ENCODE data around the gene SFT2D1.

Gene SFT2D1

GRCh38 chr6:166317261-166318212, 24.8 kb downstream of the SFT2D1 start:
- TF ChIP-seq EZH2 (IDR thresholded peaks at IDR 0.05): no peak
- no peak for TF ChIP-seq POLR2AphosphoS5 (IDR thresholded peaks at IDR 0.05; ENCODE audit: borderline replicate concordance, low read depth, low read length)
- TF ChIP-seq FOXP2 (optimal IDR thresholded peaks at IDR 0.05; ENCODE audit: control extremely low read depth, extremely low read length, insufficient read depth): no peak

GRCh38 chr6:166315436-166315835, 26.9 kb downstream of the SFT2D1 start:
- Histone ChIP-seq H3K9me3 (ENCODE audit: low read depth, low read length) (no peaks in the 10 kb centered on the region), H3K9ac (ENCODE audit: insufficient read length) (no peak overlapping the region), H3K4me3 (no peak overlapping the region), H3K27ac (no peak overlapping the region), H3K36me3 (ENCODE audit: insufficient read depth, low read length) (peaks cover 5% of the 10 kb centered on the region; the same call in 1 of the 2 replicates)
- no peak for DNase-seq (ENCODE audit: low read depth, low spot score)
- no peak for TF ChIP-seq FOXP2 (optimal IDR thresholded peaks at IDR 0.05; ENCODE audit: control extremely low read depth, extremely low read length, insufficient read depth)
- no peak for TF ChIP-seq EZH2 (IDR thresholded peaks at IDR 0.05)
- TF ChIP-seq POLR2AphosphoS5 (IDR thresholded peaks at IDR 0.05; ENCODE audit: borderline replicate concordance, low read depth, low read length): no peak

More at GRCh38 chr6:166317261-166318212, 24.8 kb downstream of the SFT2D1 start:
- no peak overlapping the region for H3K9ac ChIP-seq (ENCODE audit: insufficient read length)
- H3K27ac ChIP-seq: no peak overlapping the region
- no peak for DNase-seq (ENCODE audit: low read depth, low spot score)
- no peak overlapping the region for H3K4me3 ChIP-seq
- H3K36me3 ChIP-seq (ENCODE audit: insufficient read depth, low read length): peaks cover 16% of the 10 kb centered on the region
- no peaks in the 10 kb centered on the region for H3K9me3 ChIP-seq (ENCODE audit: low read depth, low read length)

GRCh38 chr6:166314454-166314853, 27.9 kb downstream of the SFT2D1 start:
- Histone ChIP-seq H3K9me3 (ENCODE audit: low read depth, low read length) (no peaks in the 10 kb centered on the region), H3K36me3 (ENCODE audit: insufficient read depth, low read length) (no peaks in the 10 kb centered on the region)
- no peak for TF ChIP-seq POLR2AphosphoS5 (IDR thresholded peaks at IDR 0.05; ENCODE audit: borderline replicate concordance, low read depth, low read length)
- no peak for TF ChIP-seq EZH2 (IDR thresholded peaks at IDR 0.05)
- TF ChIP-seq FOXP2 (optimal IDR thresholded peaks at IDR 0.05; ENCODE audit: control extremely low read depth, extremely low read length, insufficient read depth): no peak

DNA sequence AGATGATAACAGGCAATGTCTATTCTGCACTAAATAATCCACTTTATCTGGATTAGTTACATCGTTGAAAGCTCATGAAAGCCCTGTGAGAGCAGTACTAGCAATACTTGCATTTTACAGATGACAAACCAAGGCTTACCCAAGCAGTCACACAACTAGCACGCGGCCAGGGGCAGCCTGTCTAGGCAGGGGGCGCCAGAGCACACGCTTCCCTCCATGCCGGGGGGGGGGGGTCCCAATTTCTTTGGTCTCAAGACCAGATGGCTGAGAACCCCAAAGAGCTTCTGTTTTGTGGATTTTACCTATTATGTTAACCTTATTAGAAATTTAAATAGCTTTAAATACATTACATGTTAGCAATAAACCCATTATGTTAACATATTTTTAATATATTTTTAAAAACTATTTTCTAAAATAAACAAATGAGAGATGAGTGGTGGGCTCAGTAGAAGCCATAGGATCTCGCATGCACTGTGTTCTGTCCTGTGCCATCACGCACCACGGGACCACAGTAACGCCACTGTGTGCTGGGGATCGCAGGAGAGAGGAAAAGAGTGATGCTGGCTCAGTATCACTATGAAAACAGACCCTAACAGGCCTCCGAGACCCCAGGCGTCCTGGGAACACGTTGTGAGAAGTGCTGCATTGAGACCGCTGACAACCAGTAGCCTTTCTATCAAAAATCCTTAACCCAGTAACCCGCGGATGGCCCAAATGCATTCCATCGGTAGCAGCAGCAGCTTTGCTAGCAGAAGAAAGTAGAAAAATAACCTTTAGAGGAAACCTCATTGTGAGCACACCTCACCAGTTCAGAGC, 28.9 kb downstream of the SFT2D1 start:
- no peak for DNase-seq (ENCODE audit: low read depth, low spot score)
- H3K36me3 ChIP-seq (ENCODE audit: insufficient read depth, low read length): no peaks in the 10 kb centered on the region

More at GRCh38 chr6:166314454-166314853, 27.9 kb downstream of the SFT2D1 start:
- DNase-seq (ENCODE audit: low read depth, low spot score): no peak
- Histone ChIP-seq H3K9ac (ENCODE audit: insufficient read length) (no peak overlapping the region), H3K4me3 (no peak overlapping the region), H3K27ac (no peak overlapping the region)

GRCh38 chr6:166312832-166313231, 29.5 kb downstream of the SFT2D1 start:
- peak overlapping the region; percentile 73; the same call in 1 of the 2 replicates for H3K27ac ChIP-seq
- DNase-seq (ENCODE audit: low read depth, low spot score): no peak
- no peak overlapping the region; the same call in 1 of the 2 replicates for H3K4me3 ChIP-seq
- H3K9ac ChIP-seq (ENCODE audit: insufficient read length): peak overlapping the region; percentile 47
- no peaks in the 10 kb centered on the region for H3K9me3 ChIP-seq (ENCODE audit: low read depth, low read length)
- TF ChIP-seq EZH2 (IDR thresholded peaks at IDR 0.05): no peak
- TF ChIP-seq POLR2AphosphoS5 (IDR thresholded peaks at IDR 0.05; ENCODE audit: borderline replicate concordance, low read depth, low read length): no peak
- no peak for TF ChIP-seq FOXP2 (optimal IDR thresholded peaks at IDR 0.05; ENCODE audit: control extremely low read depth, extremely low read length, insufficient read depth)
- no peaks in the 10 kb centered on the region for H3K36me3 ChIP-seq (ENCODE audit: insufficient read depth, low read length)

More for the DNA sequence above, 28.9 kb downstream of the SFT2D1 start:
- H3K4me3 ChIP-seq: no peak overlapping the region; the same call in 1 of the 2 replicates
- peak overlapping the region; percentile 47 for H3K9ac ChIP-seq (ENCODE audit: insufficient read length)
- peak overlapping the region; percentile 73; the same call in 1 of the 2 replicates for H3K27ac ChIP-seq
- H3K9me3 ChIP-seq (ENCODE audit: low read depth, low read length): no peaks in the 10 kb centered on the region
- TF ChIP-seq POLR2AphosphoS5 (IDR thresholded peaks at IDR 0.05; ENCODE audit: borderline replicate concordance, low read depth, low read length) (no peak), FOXP2 (optimal IDR thresholded peaks at IDR 0.05; ENCODE audit: control extremely low read depth, extremely low read length, insufficient read depth) (no peak), EZH2 (IDR thresholded peaks at IDR 0.05) (no peak)

DNA sequence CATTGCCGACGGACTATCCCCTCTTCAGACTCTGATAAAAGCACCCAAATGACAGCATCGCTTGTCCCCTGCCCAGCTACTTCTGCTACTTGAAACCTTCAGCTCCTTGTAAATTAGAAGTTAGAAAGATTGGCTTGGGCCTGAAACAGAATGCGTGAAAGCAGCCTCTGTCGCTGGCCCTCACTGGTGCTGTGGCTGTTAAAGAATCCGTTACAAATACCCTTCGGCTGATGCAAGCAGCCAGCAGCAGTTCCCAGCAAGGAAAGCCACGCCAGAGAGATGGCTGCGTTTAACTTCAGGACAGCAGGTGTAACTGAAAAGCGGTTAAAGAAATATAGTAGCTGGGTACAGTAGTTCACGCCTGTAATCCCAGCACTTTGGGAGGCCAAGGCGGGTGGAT, 31.7 kb downstream of the SFT2D1 start:
- no peak for DNase-seq (ENCODE audit: low read depth, low spot score)
- H3K27ac ChIP-seq: no peak overlapping the region
- TF ChIP-seq POLR2AphosphoS5 (IDR thresholded peaks at IDR 0.05; ENCODE audit: borderline replicate concordance, low read depth, low read length): no peak
- no peak for TF ChIP-seq FOXP2 (optimal IDR thresholded peaks at IDR 0.05; ENCODE audit: control extremely low read depth, extremely low read length, insufficient read depth)
- no peak for TF ChIP-seq EZH2 (IDR thresholded peaks at IDR 0.05)
- no peaks in the 10 kb centered on the region for H3K36me3 ChIP-seq (ENCODE audit: insufficient read depth, low read length)
- no peaks in the 10 kb centered on the region for H3K9me3 ChIP-seq (ENCODE audit: low read depth, low read length)
- H3K4me3 ChIP-seq: no peak overlapping the region
- H3K9ac ChIP-seq (ENCODE audit: insufficient read length): no peak overlapping the region

DNA sequence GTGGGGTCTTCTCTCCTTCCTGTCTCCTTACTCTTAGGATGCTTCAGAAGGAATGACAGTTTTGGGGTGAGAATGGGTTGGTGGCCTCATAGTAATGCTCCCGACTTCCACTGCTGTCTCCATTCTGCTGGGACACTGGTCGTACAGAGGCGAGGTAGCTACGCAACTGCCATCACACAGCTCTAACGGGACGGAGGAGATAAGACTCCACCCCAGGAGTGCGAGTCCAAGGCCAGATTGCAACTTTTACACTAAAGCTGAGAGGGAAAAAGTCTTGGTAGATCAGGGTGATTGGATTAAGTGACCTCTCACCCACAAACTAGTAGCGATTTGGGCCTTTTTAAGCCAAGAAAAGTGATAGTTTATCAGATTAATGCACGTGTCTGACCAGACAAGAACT, 32.4 kb downstream of the SFT2D1 start:
- Histone ChIP-seq H3K9ac (ENCODE audit: insufficient read length) (no peak overlapping the region), H3K27ac (no peak overlapping the region), H3K36me3 (ENCODE audit: insufficient read depth, low read length) (no peaks in the 10 kb centered on the region), H3K9me3 (ENCODE audit: low read depth, low read length) (no peaks in the 10 kb centered on the region), H3K4me3 (no peak overlapping the region)
- no peak for DNase-seq (ENCODE audit: low read depth, low spot score)
- TF ChIP-seq POLR2AphosphoS5 (IDR thresholded peaks at IDR 0.05; ENCODE audit: borderline replicate concordance, low read depth, low read length): no peak
- no peak for TF ChIP-seq EZH2 (IDR thresholded peaks at IDR 0.05)
- no peak for TF ChIP-seq FOXP2 (optimal IDR thresholded peaks at IDR 0.05; ENCODE audit: control extremely low read depth, extremely low read length, insufficient read depth)
